HG03521 (cell line): ENCODE results near the gene CERS6.

Experiments
- ATAC-seq: cut with Tn5 transposase; IDR thresholded peaks from one replicate; pipeline ENCODE4 v1.9.1; 2021; ENCODE audit warnings: mild to moderate bottlenecking, moderate library complexity; ENCODE audit not compliant: unreplicated experiment

CERS6 gene

DNA sequence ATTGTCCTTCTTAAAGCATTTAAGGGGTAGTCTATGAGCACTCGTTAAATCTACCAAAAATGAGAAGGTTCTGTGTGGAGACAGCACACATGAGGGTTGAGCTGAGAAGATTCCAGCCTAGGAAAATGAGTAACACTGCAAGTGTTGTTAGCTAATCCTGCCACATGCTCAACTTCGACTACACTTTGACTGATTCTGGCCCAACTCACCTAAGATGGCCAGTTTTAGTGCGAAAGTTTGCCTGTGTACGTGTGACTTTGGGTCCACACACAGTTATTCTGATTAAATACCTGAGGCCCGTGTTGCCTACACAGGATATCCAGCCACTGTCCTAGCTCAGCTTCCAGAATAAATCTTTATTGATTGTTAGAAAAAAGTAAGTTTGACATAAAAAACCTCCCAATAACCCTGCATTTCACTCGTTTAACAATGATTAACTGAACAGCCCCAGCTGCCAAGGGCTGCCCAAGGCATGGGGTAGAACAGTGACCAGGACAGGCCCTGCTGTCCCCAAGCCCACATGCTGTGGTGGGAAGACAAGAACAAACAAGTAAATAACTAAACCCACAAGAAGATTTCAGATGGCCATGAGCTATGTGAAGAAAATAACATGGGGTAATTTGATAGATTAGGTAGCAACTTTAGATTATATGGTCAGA lies 14.7 kb upstream of the CERS6 start:
- ATAC-seq: no peak

DNA sequence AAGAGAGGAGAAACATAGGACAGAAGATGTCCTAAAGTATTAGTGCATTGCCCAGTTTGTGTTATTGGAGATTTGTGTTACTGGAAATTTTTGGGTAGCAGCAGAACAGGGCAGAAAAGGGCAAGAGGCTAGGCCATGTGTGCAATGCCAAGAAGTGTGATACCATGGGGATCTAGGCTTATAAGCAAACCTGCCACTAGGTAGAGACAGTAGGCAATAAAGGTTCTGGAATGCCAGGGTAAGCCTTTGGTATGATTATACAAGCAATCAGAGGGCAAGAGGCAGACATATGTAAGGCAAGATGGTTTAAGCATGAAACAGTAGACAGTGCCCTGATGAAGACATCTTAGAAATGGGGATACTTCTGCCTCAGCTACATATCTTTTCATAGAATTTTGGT lies 12.3 kb upstream of the CERS6 start:
- no peak for ATAC-seq

- no peak for ATAC-seq
These were observed 10.1 kb upstream of the CERS6 start for GRCh38 chr2:168445960-168446359.

GRCh38 chr2:168448980-168449379 lies 7.1 kb upstream of the CERS6 start:
- no peak for ATAC-seq

DNA sequence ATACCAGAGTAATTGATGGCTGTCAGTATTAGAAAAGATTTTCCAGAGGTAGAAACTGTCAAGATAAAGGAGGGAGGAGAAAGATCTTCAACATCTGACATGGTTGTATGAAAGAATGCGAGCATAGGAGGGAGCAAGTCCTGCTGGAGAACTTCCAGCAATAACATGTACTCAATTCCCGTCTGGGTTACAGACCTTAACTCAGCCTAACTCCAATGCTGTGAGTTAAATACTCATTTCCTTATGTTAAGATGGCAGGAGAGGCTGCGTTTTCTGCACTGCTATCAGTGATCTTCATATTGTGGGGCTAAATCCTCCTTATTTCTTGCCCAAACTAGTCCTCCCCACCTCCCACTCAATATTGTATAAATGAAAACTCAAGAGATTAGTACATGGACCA lies 6.7 kb upstream of the CERS6 start:
- ATAC-seq: no peak

DNA sequence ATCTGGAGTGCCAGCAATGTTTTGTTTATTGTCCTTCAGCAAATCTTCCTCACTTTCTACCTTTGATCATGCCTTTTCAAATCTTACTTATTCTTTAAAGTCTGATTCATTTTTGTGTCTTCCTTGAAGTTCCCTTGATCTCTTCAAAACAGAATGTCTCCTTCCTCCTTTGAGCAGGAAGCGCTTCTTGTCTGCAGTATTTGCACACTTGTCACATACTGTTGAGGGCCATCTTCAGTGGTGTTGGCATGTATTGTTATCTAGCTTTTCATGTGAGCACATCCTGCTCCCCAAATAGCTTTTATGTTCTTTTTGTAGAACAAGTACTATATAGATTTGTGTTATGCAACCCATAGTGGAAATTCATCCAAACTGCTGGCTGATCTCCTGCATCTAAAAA lies 5.9 kb upstream of the CERS6 start:
- no peak for ATAC-seq

GRCh38 chr2:168450732-168451131 lies 5.3 kb upstream of the CERS6 start:
- ATAC-seq: no peak

- no peak for ATAC-seq
These were observed 3.3 kb upstream of the CERS6 start for GRCh38 chr2:168452781-168453180.

GRCh38 chr2:168453404-168453803 lies 2.7 kb upstream of the CERS6 start:
- no peak for ATAC-seq

- no peak for ATAC-seq
These were observed 1.1 kb upstream of the CERS6 start for GRCh38 chr2:168454737-168455644.

DNA sequence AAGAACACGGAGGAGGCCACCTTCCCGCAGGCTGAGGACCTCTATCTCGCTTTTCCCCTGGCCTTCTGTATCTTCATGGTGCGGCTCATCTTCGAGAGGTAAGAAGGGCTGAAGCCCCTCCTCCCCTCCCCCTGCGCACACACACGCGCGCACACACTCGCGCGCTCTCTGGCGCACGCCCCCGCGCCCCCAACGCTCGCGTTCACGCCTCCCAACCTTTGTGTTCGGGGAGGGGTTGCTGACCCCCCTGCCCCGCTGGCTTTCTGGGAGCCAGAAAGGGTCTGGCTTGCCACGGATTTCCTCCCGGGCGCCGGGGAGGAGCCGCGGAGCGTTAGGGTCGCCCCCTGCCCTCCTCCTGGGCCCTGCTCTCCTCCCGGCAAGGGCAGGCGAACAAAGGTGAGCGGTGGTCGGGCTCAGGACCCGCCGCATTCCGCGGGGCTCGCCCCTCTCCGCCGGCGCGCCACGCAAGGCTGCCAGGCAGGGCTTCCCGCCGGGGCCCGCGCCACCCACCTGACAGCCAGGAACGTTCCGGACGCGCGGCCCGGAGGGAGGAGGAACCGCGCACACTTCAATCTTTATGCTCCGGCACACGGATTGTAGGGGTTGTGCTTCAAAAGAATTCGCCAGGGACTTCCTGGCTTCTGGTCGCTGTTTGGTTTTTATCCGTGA lies 583 bp downstream of the CERS6 start:
- peak; percentile 27 for ATAC-seq

GRCh38 chr2:168457190-168457895 lies 1.3 kb downstream of the CERS6 start:
- ATAC-seq: no peak

- ATAC-seq: no peak
These were observed 2.1 kb downstream of the CERS6 start for GRCh38 chr2:168458139-168458538.

DNA sequence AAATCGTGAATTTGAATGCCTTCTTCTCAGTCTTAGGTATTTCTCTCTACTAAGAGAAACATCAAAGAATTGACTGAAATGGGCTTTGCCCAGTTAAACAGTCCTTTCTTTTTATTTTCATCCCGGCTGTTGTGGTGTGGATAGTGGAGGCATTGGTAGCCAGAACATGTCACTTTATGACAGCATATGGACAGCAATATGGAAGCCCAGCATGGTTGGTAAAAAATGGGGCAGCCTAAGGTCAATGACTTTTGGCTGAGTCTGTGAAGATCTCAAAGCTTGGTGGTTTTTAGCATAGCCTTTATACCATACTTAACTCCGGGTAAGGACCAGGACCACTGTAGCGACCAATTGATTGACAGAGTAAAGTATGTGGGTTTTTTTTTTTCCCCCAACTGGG lies 3.2 kb downstream of the CERS6 start:
- ATAC-seq: no peak

- no peak for ATAC-seq
These were observed 4.5 kb downstream of the CERS6 start for GRCh38 chr2:168460571-168460970.

GRCh38 chr2:168461178-168461941 lies 5.3 kb downstream of the CERS6 start:
- ATAC-seq: no peak

GRCh38 chr2:168461942-168462331 lies 5.9 kb downstream of the CERS6 start:
- ATAC-seq: no peak

- ATAC-seq: no peak
These were observed 6.5 kb downstream of the CERS6 start for GRCh38 chr2:168462543-168463045.

DNA sequence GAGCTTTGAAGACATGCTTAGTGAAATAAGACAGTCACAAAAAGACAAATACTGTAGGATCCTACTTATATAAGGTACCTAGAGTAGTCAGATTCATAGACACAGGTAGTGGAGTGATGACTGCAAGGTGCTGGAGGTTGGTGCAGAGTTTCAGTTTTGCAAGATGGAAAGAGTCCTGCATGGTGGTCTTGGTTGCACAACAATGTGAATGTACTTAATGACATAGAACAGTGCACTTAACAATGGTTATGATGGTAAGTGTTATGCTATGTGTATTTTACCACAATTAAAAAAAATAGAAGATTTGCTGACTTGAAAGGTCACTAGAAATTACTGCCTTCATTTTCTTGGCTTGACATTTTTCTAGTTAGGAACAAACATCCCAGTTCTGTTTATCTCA lies 9.5 kb downstream of the CERS6 start:
- ATAC-seq: no peak

- no peak for ATAC-seq
These were observed 10.2 kb downstream of the CERS6 start for GRCh38 chr2:168466190-168466737.
